HepG2 (cell line): ENCODE results near the gene ATF6. TPM values are rescaled to one million over a fixed set of nuclear protein-coding genes. Genes with fewer than 3 reads are reported as not detected.

Experiments used
- ATAC-seq: fragments of 200-7000 bp; cut with Tn5 transposase; 3 replicates; pipeline ENCODE4 v1.9.1; 2020; ENCODE audit warnings: mild to moderate bottlenecking, moderate library complexity
- BruUV-seq: library from RNA; stranded (reverse); fragments of 400-500 nt; replicated peaks from 2 replicates; lab custom pipeline; 2021; lab: Mats Ljungman, UMichigan
- CTCF ChIA-PET: fragments of 300-600 bp; formaldehyde crosslinking; extraction: SDS; loops from one replicate; lab custom pipeline; 2021; ENCODE audit warnings: low total read pairs, inconsistent platforms, low intra/inter-chr PET ratio; lab: Yijun Ruan, JAX
- POLR2A ChIA-PET: fragments of 350-600 bp; sonication (Branson Sonifier 250); formaldehyde crosslinking; loops from one replicate; lab custom pipeline; 2020; ENCODE audit warnings: antibody characterized with exemption, inconsistent platforms; lab: Yijun Ruan, JAX
- DNase-seq: peaks from one replicate; pipeline ENCODE4 v3.0.0-alpha.2; 2015; ENCODE audit warnings: low spot score
- FAIRE-seq: peaks from 3 replicates; lab custom pipeline; 2011; peaks lifted over from hg19 to GRCh38; lab: Jason Lieb, UNC
- H2AFZ ChIP-seq: one replicate; pipeline ENCODE4 v1.6.1; 2011; ENCODE audit warnings: low read length, inconsistent platforms
- H3K27ac ChIP-seq: fragments of 300-600 bp; 3 replicates; pipeline ENCODE4 v1.8.0; 2011; ENCODE audit warnings: mixed run types, mild to moderate bottlenecking, mixed read lengths, low read length, inconsistent platforms; ENCODE audit not compliant: insufficient read depth; ENCODE audit errors: extremely low read length
- H3K27me3 ChIP-seq, 2 experiments: fragments of 200-600 bp in 1 of 2; 2 replicates in 1 of 2; 3 replicates in 1 of 2; pipeline versions ENCODE4 v1.6.0 to v1.8.0; 2011; ENCODE audit warnings: low read length in 2 of 2, mild to moderate bottlenecking in 2 of 2, moderate library complexity in 2 of 2, inconsistent platforms in 1 of 2; ENCODE audit not compliant: insufficient read depth in 2 of 2, control insufficient read depth in 1 of 2
- H3K36me3 ChIP-seq, 2 experiments: fragments of 200-600 bp in 1 of 2; replicated peaks in 1 of 2; 2 replicates in 1 of 2; 3 replicates in 1 of 2; pipeline versions ENCODE4 v1.5.1 to v1.8.0; 2011; ENCODE audit warnings: low read length in 2 of 2, inconsistent platforms in 1 of 2; ENCODE audit not compliant: insufficient read depth in 2 of 2, control insufficient read depth in 1 of 2
- H3K4me1 ChIP-seq: 2 replicates; pipeline ENCODE4 v1.5.1; 2012; ENCODE audit warnings: low read length, inconsistent platforms; ENCODE audit not compliant: insufficient read depth
- H3K4me2 ChIP-seq: 2 replicates; pipeline ENCODE4 v1.6.0; 2011; ENCODE audit warnings: low read depth, low read length, inconsistent platforms
- H3K4me3 ChIP-seq, 3 experiments: fragments of 200-600 bp in 1 of 3; sonication (generic), shearing (Covaris generic) in 1 of 3; replicated peaks in 1 of 3; 2 replicates each; pipeline ENCODE4 v1.5.1; 2011 to 2016; ENCODE audit warnings: low read length in 3 of 3, inconsistent platforms in 2 of 3, low read depth in 2 of 3, mild to moderate bottlenecking in 2 of 3, control low read depth in 1 of 3, mixed read lengths in 1 of 3; ENCODE audit not compliant: insufficient read depth in 1 of 3
- H3K79me2 ChIP-seq: one replicate; pipeline ENCODE4 v1.6.1; 2011; ENCODE audit warnings: low read length, inconsistent platforms; ENCODE audit not compliant: insufficient read depth
- H3K9ac ChIP-seq: 2 replicates; pipeline ENCODE4 v1.6.0; 2011; ENCODE audit warnings: mild to moderate bottlenecking, low read depth, low read length, inconsistent platforms; ENCODE audit not compliant: insufficient read depth
- H3K9me3 ChIP-seq: 2 replicates; pipeline ENCODE4 v1.5.1; 2012; ENCODE audit warnings: mild to moderate bottlenecking, low read length
- H4K20me1 ChIP-seq: 2 replicates; pipeline ENCODE4 v1.6.0; 2011; ENCODE audit warnings: inconsistent platforms, mild to moderate bottlenecking, low read length, moderate library complexity; ENCODE audit not compliant: insufficient read depth
- HMG20B ChIP-seq: conservative IDR thresholded peaks from 2 replicates; pipeline ENCODE4 v1.6.1; 2016; ENCODE audit warnings: missing genetic modification reagents, missing compliant biosample characterization
- HNRNPK ChIP-seq: fragments of 200-400 bp; formaldehyde crosslinking; IDR thresholded peaks from 2 replicates; pipeline ENCODE4 v1.6.1; 2018; ENCODE audit warnings: low read length, low read depth, moderate library complexity, mild to moderate bottlenecking; ENCODE audit not compliant: poor library complexity, severe bottlenecking
- MAFF ChIP-seq: IDR thresholded peaks from 2 replicates; pipeline ENCODE4 v1.6.1; 2011; ENCODE audit warnings: low read depth, low read length, improper control_type of control experiment
- MAFK ChIP-seq, 2 experiments: IDR thresholded peaks in 1 of 2; conservative IDR thresholded peaks in 1 of 2; 2 replicates each; pipeline ENCODE4 v1.6.1; 2011; ENCODE audit warnings: improper control_type of control experiment in 2 of 2, low read length in 2 of 2
- PHB2 ChIP-seq: fragments of 450-650 bp; IDR thresholded peaks from 2 replicates; pipeline ENCODE4 v1.6.1; 2018; ENCODE audit not compliant: partially characterized antibody
- SIN3B ChIP-seq: fragments of 150-350 bp; IDR thresholded peaks from 2 replicates; pipeline ENCODE4 v1.6.1; 2014; ENCODE audit warnings: low read length
- SOX6 ChIP-seq, 2 experiments: fragments of 450-650 bp in 1 of 2; sonication (generic) in 1 of 2; formaldehyde crosslinking in 1 of 2; IDR thresholded peaks; 2 replicates each; pipeline versions ENCODE4 v1.4.0 to v1.6.1; 2017 to 2020; ENCODE audit warnings: antibody characterized with exemption in 1 of 2, mild to moderate bottlenecking in 1 of 2, missing genetic modification reagents in 1 of 2
- ZMYM2 ChIP-seq: sonication (generic); formaldehyde crosslinking; IDR thresholded peaks from 2 replicates; pipeline ENCODE4 v1.8.0; 2022; ENCODE audit warnings: mild to moderate bottlenecking, missing genetic modification reagents
- ZNF317 ChIP-seq: sonication (generic); formaldehyde crosslinking; IDR thresholded peaks from 2 replicates; pipeline ENCODE4 v1.5.0; 2020; ENCODE audit warnings: mild to moderate bottlenecking, missing genetic modification reagents
- ZNF563 ChIP-seq: sonication (generic); formaldehyde crosslinking; IDR thresholded peaks from 2 replicates; pipeline ENCODE4 v1.8.0; 2022; ENCODE audit warnings: mild to moderate bottlenecking, moderate library complexity, missing genetic modification reagents
- ZNF777 ChIP-seq: sonication (generic); formaldehyde crosslinking; IDR thresholded peaks from 2 replicates; pipeline ENCODE4 v1.4.0; 2020; ENCODE audit warnings: missing genetic modification reagents
- ZNF83 ChIP-seq: sonication (generic); formaldehyde crosslinking; IDR thresholded peaks from 2 replicates; pipeline ENCODE4 v1.4.0; 2020; ENCODE audit warnings: missing genetic modification reagents, mild to moderate bottlenecking, borderline replicate concordance
- WGBS: methylation state at CpG from one replicate; pipeline ENCODE4 v1.1.6; 2017; ENCODE audit warnings: low lambda C conversion rate; 5-methylcytosine and 5-hydroxymethylcytosine counted together
- in situ Hi-C: cut with HindIII; loops from 2 replicates; pipeline ENCODE4 v1.10.0; 2017; ENCODE audit warnings: low pct_unique_long_range_greater_than_20kb; ENCODE audit not compliant: extremely low pct_ligation_motif_present
- intact Hi-C: fragments of 100-400 bp; cut with micrococcal nuclease; formaldehyde crosslinking; loops from one replicate; pipeline ENCODE4 v1.10.0; 2022; ENCODE audit not compliant: unreplicated experiment
- polyA plus RNA-seq, 8 experiments: library from polyadenylated mRNA; depleted of rRNA in 3 of 8; stranded (reverse) in 7 of 8; unstranded in 1 of 8; fragments of >200 nt; fragmentation: Illumina TruSeq in 4 of 8; extraction: Trizol in 4 of 8; gene quantifications; 2 replicates each; pipeline versions ENCODE4 v1.2.1 to v1.2.3, GENCODE V29; 2011 to 2016; ENCODE audit warnings: low read depth in 4 of 8, missing spikeins in 1 of 8, mixed read lengths in 1 of 8; ENCODE audit not compliant: insufficient read depth in 1 of 8
- total RNA-seq, 5 experiments: library from RNA; depleted of rRNA; stranded (reverse); fragments of >200 nt; fragmentation: Illumina TruSeq; extraction: Trizol; gene quantifications; 2 replicates each; pipeline ENCODE4 v1.2.3, GENCODE V29; 2016; ENCODE audit warnings: low read depth in 1 of 5
- TF ChIP-seq, protein P1 (sequence below): sonication (generic); formaldehyde crosslinking; IDR thresholded peaks from 2 replicates; pipeline ENCODE4 v1.4.0; 2020; ENCODE audit warnings: mild to moderate bottlenecking, low read depth, missing genetic modification reagents
- TF ChIP-seq, protein P2 (sequence below): sonication (generic); formaldehyde crosslinking; IDR thresholded peaks from 2 replicates; pipeline ENCODE4 v1.8.1; 2023; ENCODE audit warnings: missing genetic modification reagents, inconsistent platforms, borderline replicate concordance

The ATF6 gene
- total and polyA plus RNA-seq, 2 of the 13 experiments (the other 11 are each of a cell fraction or from before 2014, with no cell fraction given) = 13.2 to 14.5 TPM

DNA sequence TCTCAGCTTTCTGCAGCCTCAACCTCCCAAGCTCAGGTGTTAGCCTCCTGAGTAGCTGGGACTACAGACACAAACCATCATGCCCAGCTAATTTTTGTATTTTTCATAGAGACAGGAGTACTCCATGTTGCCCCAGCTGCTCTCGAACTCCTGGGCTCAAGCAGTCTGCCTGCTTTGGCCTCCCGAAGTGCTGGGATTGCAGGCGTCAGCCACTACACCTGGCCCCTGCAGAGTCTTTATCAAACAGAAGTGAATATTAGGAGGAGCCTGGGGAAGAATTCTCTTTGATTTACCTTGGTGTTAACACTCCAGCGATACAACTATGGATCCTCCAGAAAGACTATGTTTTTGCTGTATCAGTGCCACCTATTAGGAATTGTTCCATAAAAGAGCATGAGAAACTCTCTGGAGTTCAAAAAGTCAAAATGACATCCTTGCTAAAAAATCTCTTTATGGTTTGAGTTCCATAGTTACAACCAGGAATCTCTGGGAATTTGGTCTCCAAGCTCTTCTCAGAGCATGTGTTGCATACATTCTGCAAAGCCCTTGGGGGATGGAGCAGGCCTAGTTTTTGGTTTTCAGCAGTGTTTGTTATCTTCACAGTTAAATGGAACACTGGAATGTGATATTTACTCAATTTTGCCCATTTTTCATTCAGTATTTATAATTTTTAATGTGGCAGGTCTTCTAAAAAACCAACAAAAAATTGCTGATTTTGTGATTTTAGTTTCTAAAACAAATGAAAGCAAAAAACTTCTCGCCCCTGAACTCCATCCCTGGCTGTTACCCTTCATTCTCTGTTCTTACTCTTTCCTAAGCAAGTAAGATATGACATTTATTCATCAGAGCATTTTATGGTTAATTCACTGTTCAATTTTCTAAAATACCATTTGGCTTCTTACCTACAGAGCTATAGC, 180.2 kb downstream of the ATF6 start:
- H3K9me3 ChIP-seq = no peaks in the 10 kb centered on the region
- ChIA-PET POLR2A (no interaction called here), CTCF (no interaction called here)
- intact Hi-C loops = loop anchor here (10.0 kb wide), 1 partner anchor 82 kb away; no protein-coding TSS in a partner anchor
- no TSS peak for BruUV-seq
- no peaks in the 10 kb centered on the region for H4K20me1 ChIP-seq
- FAIRE-seq (no peak), DNase-seq (no peak), ATAC-seq (no peak)
- 97% methylated on average over 5 of the region's 5 CpGs for WGBS
- no peak overlapping the region for H3K4me2 ChIP-seq
- no peaks in the 10 kb centered on the region for H3K27me3 ChIP-seq
- H3K79me2 ChIP-seq = no peaks in the 10 kb centered on the region
- peaks cover 5 to 6% of the 10 kb centered on the region in 2 experiments; a peak in 3 of 5 replicates for H3K36me3 ChIP-seq
- no peak for TF ChIP-seq SIN3B
- TF ChIP-seq MAFF = peak; percentile 66
- TF ChIP-seq MAFK (conservative IDR thresholded peaks at IDR 0.05 in 1 of 2, IDR thresholded peaks at IDR 0.05 in 1 of 2; ENCODE audit: low read length in 2 of 2) = peak; percentile 62 to 81
- H2AFZ ChIP-seq = no peak overlapping the region
- no peak overlapping the region for H3K27ac ChIP-seq
- H3K4me3 ChIP-seq = no peak overlapping the region
- peaks cover 4% of the 10 kb centered on the region; the same call in 1 of the 2 replicates for H3K4me1 ChIP-seq
- in situ Hi-C loops = no loop called here
- no peak overlapping the region for H3K9ac ChIP-seq

DNA sequence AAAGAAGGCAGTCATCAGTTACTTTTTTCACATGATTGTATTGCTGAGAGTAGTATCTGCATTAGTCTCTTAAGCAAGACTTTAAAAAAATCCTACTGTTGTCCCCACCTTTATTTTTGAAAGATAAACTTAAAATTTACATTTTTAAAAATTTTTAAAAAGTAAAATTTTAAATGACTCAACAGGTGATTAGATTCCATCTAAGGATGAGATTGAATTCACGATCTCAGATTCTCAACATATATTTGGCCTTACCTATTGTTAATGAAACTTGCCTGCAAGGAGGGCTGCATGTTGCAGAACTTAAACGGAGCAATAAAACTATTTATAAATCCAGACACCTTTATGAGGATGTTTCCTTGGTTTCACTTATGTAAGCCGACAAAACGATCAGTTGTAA, 182.3 kb downstream of the ATF6 start:
- Histone ChIP-seq H3K4me2 (no peak overlapping the region), H3K79me2 (no peaks in the 10 kb centered on the region), H3K27ac (no peak overlapping the region), H2AFZ (no peak overlapping the region), H3K4me3 (no peak overlapping the region), H3K9ac (no peak overlapping the region), H3K36me3 (peaks cover 2 to 6% of the 10 kb centered on the region in 2 experiments; a peak in 2 of 5 replicates), H3K9me3 (no peaks in the 10 kb centered on the region), H3K4me1 (no peaks in the 10 kb centered on the region), H3K27me3 (no peaks in the 10 kb centered on the region), H4K20me1 (no peaks in the 10 kb centered on the region)
- DNase-seq (no peak), ATAC-seq (no peak), FAIRE-seq (no peak)
- CTCF ChIA-PET = no interaction called here
- POLR2A ChIA-PET = no interaction called here
- intact Hi-C loops = loop anchor here (10.0 kb wide), 1 partner anchor 84 kb away; no protein-coding TSS in a partner anchor
- TF ChIP-seq ZMYM2 (CRISPR knock-in tag) (no peak), PHB2 (no peak), ZNF777 (no peak), HMG20B (CRISPR knock-in tag) (no peak), SOX6 (IDR thresholded peaks at IDR 0.05) (no peak), SOX6 (CRISPR knock-in tag; IDR thresholded peaks at IDR 0.05) (no peak), ZNF563 (CRISPR knock-in tag) (no peak), ZNF317 (no peak), ZNF83 (CRISPR knock-in tag) (no peak), HNRNPK (no peak)
- TF ChIP-seq, protein P1, sequence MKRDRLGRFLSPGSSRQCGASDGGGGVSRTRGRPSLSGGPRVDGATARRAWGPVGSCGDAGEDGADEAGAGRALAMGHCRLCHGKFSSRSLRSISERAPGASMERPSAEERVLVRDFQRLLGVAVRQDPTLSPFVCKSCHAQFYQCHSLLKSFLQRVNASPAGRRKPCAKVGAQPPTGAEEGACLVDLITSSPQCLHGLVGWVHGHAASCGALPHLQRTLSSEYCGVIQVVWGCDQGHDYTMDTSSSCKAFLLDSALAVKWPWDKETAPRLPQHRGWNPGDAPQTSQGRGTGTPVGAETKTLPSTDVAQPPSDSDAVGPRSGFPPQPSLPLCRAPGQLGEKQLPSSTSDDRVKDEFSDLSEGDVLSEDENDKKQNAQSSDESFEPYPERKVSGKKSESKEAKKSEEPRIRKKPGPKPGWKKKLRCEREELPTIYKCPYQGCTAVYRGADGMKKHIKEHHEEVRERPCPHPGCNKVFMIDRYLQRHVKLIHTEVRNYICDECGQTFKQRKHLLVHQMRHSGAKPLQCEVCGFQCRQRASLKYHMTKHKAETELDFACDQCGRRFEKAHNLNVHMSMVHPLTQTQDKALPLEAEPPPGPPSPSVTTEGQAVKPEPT (CRISPR knock-in tag) = no peak
- TF ChIP-seq, protein P2, sequence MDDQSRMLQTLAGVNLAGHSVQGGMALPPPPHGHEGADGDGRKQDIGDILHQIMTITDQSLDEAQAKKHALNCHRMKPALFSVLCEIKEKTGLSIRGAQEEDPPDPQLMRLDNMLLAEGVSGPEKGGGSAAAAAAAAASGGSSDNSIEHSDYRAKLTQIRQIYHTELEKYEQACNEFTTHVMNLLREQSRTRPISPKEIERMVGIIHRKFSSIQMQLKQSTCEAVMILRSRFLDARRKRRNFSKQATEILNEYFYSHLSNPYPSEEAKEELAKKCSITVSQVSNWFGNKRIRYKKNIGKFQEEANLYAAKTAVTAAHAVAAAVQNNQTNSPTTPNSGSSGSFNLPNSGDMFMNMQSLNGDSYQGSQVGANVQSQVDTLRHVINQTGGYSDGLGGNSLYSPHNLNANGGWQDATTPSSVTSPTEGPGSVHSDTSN (CRISPR knock-in tag) = no peak
- in situ Hi-C loops = no loop called here
- WGBS = 95% methylated on average over 4 of the region's 4 CpGs
- BruUV-seq = no TSS peak
